PC-9 (cell line): ENCODE results near the gene HES5.

Source experiments
- EZH2 ChIP-seq: fragments of 200-600 bp; sonication (generic); IDR thresholded peaks from 2 replicates; pipeline ENCODE4 v1.8.0; 2017; ENCODE audit warnings: antibody characterized with exemption, low read depth
- TF ChIP-seq, protein P1 (sequence below): fragments of 200-600 bp; sonication (generic); conservative IDR thresholded peaks from 2 replicates; pipeline ENCODE4 v1.6.1; 2017; ENCODE audit warnings: mixed run types, antibody characterized with exemption, mild to moderate bottlenecking, moderate library complexity

- TF ChIP-seq, protein P1, sequence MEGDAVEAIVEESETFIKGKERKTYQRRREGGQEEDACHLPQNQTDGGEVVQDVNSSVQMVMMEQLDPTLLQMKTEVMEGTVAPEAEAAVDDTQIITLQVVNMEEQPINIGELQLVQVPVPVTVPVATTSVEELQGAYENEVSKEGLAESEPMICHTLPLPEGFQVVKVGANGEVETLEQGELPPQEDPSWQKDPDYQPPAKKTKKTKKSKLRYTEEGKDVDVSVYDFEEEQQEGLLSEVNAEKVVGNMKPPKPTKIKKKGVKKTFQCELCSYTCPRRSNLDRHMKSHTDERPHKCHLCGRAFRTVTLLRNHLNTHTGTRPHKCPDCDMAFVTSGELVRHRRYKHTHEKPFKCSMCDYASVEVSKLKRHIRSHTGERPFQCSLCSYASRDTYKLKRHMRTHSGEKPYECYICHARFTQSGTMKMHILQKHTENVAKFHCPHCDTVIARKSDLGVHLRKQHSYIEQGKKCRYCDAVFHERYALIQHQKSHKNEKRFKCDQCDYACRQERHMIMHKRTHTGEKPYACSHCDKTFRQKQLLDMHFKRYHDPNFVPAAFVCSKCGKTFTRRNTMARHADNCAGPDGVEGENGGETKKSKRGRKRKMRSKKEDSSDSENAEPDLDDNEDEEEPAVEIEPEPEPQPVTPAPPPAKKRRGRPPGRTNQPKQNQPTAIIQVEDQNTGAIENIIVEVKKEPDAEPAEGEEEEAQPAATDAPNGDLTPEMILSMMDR: no peak
- TF ChIP-seq EZH2: no peak
These were observed 13.6 kb upstream of the HES5 start for GRCh38 chr1:2543543-2544092.
